NOMO-1 (cell line): ENCODE results near the gene NEK7.
"Not testable (repeated sequence)": the region's sequence is repeated elsewhere in the genome, so short reads cannot be mapped to it uniquely, and the experiment has no call there.

Experiments used
- DNase-seq, 2 experiments: peaks; one replicate each; lab custom pipeline; 2025; ENCODE audit not compliant: unreplicated experiment in 2 of 2; lab: John Stamatoyannopoulos, UW

NEK7 gene

DNA sequence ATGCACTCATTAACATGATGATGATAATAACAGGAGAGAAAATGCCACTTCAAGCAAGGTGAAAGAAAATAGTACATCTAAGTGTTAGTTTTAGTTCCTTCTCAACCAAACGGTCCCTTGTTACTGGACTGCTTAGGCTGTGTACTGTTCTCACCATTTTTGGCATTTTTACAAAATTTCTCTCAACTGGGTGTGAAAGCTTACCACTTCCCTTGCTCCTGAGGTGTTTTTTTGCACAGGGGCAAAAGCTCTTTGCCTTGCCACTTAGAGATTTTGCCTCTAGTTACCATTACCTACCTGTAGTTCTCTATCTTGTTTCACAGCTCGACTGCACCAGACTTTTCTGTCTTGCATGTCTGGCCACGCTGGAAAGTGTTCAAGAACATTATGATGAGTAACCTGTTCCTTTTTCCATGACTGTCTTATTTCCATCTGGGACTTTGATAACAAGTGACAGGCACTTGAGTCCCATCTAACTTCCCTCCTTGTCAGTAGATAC, 10.7 kb downstream of the NEK7 start:
- no peak for DNase-seq

DNA sequence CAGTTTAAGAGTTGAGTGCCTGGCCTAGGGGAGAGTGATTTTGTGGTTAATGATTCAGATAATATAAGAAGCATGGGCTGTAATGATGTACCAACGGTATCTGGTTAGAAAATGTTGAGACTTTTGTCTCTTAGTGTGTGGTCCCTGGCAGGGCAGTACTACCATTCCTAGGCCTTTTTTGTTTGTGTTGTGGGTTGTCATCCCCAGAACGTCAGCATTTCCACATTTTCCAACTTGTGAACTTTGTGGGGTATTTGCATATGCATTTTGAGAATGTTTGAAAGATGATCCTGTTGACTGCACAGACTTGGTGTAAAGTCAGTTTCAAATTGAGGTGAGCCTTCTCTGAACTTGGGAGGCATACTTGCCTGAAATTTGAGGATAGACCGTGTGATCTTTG, 11.4 kb downstream of the NEK7 start:
- DNase-seq = no peak

DNA sequence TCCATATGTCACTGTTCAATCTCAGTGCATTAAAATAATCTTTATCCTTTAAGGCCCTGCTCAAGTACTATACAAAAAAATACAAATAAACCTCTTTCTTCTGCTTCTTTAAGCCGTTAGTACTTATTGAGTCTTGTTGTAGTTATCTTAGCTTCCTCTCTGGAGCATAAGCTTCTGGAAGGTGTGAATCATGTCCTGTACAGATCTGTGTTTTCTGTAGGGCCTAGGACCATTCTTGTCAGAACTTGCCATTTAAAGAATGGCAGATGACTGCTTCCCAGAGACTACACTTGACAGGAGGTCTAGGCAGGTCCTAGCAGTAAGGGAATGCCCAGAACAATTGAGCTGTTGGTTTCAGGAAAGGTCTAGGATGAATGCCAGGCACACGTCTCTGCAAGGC, 12.9 kb downstream of the NEK7 start:
- no peak for DNase-seq

DNA sequence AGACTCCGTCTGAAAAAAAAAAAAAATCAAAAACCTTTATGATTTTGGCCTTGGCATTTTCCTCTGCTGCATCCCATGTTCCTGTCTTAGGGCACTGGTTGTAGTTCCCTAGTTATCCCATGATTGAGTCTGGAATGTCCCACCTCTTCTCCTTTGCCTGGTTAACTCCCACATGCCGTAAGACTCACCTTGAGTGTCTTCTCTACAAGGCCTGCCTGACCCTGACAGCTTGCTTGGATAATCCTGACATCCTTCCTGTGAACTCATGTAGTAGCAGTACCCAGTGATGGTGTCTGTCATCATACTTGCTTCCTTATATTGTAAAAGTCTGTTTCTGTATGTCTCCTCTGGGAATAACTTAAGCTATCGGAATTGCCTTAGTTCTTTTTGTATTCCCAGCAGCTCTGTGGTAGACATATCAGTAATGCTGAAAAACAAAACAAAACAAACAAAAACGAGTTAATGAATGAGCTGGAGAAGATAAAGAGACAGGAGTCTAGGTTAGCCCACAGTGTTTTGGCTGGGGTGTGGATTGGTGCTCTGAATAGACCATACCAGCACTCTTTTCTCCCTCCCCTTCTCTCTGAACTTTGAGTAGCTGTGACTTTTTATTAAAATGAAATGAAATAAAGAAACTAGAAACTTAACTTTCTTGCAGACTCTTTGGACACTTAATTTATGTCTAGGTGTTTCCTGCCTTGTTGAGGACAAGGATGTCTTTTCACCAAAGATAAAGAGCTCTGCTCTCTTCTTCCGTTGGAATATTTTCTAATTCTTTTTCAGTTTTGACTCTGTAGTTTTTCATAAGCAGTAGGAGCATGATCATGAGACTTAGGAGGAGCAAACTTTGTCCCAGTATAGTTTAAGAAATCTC, 15.1 kb downstream of the NEK7 start:
- no peak for DNase-seq

DNA sequence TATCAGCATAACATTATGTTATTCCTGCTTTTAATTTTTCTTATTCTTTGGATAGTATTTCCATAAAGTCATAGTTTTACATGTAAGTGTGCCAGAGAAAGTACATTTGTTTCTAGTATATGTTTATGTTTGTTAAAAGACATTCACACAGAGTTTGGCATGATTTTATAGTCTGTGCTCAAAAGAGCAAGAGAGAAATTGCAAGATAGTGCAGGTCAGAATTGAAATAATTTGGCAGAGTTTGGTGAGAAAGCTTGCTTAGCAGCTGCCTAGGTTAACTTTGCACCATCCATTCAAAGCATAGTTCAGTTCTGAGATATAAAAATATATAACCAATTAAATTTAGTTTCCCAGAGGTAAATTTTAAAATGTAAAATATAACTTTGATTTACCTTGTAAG, 17.0 kb downstream of the NEK7 start:
- no peak for DNase-seq

DNA sequence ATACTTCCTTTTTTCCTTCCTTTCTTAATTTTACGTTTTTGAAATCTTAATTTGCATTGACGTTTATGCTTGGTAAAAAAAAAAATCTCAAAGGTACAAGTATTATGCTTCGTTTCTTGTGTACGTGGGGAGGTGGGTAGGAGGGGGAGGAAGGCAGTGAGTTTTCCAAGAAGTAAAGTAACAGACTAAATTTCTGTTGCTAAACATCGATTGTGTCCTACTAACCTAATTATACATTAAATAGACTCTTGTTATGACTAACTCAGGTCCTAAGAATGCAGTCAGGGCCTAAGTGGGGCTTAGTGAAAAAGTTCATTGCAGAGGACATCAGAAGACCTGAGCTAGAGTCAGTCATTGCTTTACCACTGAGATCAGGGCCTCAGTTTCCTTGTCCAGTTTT, 17.5 kb downstream of the NEK7 start:
- no peak for DNase-seq

DNA sequence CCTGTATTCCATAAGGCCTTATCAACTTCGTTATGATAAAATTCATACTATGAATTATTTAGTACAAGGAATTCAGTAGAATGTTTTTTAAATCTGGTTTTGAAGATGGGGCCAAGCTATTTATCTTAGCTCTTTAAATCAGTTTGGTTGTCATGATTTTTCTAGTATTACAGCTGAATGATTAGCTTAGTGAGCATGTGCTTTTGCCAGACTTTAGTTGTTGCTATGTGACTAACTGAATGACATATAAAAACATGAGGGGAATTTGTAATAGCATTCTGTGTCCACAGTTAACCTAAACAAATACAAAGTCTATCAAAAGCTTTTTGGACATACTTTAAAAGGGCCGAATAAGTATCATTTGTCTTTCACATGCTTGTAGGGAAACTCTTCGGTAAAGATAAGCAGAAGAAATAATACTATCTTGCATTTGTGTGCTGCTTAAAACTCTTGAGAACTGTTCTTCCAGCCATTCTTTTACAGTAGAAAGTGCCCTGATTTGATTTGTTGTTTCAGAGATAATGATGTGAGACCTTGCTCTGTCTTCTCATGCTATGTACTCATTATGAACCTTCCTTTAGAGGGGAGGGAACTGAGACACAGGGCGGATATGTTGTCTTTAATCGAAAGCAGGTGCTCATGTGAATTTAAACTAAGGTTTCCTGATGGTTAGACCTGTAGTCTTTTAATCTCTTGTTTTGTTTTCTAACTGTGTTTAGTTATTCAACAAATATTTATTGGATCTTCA, 18.8 kb downstream of the NEK7 start:
- DNase-seq = no peak

DNA sequence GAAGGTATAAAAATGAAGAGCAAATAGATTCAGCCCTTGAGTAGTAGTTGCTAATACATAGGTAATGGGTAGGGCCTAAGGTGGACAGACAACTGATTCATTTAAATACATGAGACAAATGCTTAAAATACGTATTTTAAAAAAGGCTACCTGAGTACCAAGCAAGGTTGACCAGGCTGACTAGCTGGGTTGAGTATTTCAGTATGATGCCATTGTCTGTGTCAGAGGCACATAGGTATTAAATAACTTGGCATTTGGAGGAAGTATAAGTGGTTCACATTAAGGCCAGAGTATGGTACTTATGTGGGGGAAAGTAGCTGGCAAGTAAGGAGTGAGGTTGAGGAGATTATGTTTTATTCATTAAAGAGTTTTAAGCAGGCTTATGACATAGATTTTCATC, 19.4 kb downstream of the NEK7 start:
- DNase-seq = no peak

DNA sequence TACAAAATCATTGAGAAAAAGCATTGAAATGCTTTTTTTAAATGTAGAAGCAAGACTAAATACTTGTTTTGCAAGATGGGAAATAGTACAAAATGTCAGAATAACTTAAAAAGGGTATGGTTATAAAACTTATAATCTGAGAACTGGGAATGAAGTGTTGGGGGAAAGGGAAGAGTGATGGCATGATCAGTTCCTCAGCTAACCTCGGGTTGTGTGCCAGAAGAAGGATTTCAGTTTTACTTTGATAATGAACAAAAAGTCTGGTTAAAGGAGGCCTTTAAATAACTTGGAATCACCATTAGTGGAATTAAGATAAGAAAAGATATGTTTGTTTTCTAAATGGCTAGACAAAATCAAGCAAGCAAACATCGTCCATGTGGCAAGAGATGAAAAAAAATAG, 20.7 kb downstream of the NEK7 start:
- DNase-seq = no peak

DNA sequence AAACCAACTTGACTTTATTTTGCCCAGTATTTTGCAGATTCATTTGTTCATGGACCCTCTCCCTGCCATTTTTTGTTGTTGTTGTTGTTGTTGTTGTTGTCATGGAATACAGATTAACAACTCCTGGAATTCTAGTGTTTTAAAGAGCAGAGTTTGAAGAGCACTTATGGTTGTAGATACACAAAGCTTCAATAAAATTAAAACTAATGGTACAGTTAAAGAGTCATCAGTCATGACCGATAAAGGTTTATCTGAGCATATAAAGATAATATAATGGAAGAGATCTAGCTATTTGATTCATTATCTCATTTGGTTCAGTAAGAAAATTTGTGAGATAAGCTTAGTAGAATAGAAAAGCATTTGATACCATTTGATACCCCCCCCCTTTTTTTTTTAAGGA, 21.8 kb downstream of the NEK7 start:
- DNase-seq = no peak

DNA sequence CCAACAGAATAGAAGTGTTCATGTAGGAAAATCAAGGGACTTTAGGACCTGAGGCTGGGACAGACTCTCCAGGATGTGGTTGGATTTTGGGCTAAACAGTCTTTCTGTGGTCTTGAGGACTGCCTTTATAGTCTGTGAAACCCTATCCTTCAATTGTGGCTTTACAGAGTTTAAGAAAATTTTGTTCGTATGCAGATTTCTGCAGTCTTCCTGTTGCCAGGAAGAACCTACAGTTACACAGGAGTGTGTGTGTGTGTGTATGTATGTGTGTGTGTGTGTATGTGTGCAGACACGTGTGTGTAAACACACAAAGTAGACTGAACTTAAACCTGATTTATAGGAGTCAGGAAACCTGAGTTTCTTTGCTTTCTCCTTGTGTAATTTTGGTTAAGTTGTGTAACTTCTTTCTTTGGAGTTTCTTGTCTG, 22.8 kb downstream of the NEK7 start:
- peak in 1 of 2 experiments; percentile 8 for DNase-seq

DNA sequence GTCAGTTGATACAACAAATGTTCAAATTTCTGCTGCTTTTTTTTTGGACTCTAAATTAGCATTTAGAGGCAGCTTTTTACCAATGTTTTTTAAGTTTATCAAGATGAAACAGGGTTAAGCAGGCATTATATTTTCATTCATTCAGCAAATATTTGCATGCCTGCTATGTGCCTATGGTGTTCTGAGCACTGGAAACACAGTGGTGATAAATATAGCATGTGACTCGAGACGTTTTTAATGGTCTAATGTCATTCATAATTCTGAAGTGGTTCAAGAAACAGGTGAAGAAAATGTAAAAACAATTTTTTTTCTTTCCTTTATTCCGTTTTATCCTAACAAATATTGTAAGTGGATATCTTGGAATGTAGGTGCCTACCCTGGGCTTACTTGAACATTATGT, 26.8 kb downstream of the NEK7 start:
- no peak for DNase-seq

DNA sequence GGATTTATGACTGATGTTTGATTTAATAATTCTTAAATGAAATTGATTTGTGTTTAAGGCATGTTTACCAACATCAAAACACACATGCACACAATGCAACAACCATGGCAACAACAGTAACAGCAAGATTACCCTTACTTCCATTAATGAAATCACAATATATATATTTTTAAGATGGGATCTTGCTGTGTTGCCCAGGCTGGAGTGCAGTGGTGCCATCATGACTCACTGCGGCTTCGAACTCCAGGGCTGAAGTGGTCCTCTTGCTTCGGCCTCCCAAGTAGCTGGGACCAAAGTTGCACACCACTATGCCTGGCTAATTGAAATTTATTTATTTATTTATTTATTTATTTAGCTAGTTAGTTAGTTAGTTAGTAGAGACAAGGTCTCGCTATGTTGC, 27.7 kb downstream of the NEK7 start:
- no peak for DNase-seq

DNA sequence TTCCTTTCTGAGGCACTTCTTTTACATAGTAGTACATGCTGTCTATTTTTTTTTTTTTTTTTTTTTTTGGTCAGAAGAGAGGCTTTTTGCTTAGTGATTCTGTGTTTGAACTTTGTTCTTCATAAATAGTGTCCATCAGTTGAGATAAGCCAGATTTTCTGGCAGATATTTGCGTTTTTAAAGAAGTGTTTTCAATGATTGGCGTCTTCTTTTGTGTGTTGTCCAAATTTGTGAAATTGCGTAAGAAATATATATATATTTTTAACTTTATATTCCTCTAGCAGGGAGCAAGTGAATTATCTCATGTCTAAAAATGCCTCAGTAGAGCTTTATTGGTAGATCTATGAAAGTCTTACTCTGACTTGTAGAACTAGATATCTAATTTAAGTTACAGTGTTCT, 28.3 kb downstream of the NEK7 start:
- DNase-seq = no peak

DNA sequence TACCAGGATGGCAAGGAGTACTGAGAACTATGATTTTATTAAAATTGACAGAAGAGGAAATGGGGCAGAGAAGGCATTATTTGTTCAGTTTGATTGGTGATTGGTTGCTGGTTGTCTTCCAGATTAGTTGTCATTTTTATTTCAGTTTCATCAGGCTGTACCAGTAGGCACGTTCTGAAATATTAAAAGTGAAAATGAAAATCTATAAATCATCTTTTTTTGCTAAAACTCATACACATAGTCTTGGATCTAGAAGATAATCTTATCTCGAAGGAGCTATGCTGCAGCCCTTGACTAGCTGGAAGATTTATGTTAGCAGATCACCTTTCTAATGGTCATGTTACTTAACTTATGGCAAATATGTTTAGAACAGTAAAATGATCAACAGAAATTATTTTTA, 29.0 kb downstream of the NEK7 start:
- no peak for DNase-seq

DNA sequence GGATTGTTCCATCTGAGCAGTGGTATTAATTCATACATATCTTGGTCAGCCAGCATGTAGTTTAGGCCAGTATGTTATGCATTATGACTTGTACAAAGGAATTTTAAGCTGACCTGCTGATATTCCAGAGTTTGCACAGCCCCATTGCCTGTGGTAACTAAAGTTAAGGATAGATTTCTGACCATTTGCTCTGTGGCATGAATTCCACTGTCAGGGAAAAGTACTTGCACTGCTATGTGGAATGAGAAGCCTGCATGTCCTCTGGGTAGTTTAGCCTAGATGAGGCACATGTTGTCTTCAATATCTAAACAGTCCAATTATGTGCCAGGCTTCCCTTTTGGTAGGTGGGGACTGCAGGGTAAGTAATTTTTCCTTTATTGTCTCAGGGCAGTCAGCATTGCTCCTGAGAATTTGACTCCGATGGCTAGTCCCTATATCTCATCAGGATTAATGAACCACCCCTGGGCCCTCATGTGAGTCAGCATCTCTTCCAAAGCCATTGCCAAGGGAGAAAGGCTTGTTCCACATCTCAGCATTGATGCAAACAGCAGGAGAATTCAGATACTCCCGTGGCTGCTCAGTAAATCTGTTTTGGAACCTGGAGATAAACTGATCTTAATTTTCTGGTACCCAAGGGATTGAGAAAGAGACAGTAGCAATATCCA, 30.2 kb downstream of the NEK7 start:
- no peak for DNase-seq

DNA sequence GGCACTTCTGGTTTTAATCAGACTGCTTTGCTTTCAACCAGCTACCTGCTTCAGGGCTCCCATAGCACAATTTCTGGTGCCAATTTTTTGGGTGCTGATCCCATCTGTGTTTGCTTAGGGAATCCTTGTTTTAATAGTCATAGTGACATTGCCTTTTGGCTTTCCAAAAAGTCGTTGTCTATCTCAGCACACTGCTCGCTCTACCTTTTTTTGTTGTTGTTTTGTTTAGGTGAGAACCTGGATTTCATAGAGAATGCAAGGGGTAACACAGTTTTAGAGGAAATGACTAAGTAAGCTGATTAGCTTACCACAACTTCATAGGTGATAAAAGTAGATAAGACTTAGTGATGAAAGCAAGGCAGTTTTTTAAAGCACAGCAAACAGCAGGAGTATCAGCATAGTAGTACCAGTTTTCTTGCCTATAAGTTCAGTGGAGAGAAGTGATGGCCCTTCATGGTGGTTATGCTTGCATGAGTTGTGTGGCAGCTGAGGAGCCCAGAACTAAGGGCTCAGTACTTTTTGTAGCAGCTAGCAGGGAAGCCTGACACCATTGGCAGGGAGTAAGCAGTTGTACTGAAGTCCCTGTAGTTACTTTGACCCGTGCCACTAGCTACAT, 31.3 kb downstream of the NEK7 start:
- no peak for DNase-seq

DNA sequence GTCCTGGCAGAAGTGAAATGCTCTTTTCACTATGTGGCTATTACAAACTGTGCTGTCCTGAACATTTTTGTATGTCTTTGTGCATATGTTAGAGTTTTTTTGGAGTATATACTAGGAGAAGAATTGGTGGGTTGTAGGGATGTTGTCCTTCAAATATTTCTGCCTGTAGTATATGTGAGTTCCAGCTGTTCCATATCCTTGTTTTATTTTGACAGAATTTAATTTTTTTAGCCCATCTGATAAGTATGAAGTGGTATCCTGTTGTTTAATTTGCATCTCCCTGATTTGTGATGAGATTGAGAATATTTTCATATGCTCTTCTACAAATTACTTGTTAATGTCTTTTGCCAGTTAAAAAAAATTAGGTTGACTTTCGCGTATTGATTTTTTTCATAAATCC, 34.3 kb downstream of the NEK7 start:
- DNase-seq = no peak

DNA sequence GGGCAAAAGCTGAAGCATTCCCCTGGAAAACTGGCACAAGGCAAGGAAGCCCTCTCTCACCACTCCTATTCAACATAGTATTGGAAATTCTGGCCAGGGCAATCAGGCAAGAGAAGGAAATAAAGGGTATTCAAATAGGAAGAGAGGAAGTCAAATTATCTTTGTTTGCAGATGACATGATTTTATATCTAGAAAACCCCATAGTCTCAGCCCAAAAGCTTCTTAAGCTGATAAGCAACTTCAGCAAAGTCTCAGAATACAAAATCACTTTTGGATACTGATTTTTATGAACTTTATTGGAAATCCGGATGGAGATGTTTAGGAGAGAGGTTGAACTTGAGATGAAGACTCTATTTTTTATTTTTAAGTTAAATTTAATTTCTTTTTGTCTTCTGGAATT, 37.1 kb downstream of the NEK7 start:
- DNase-seq = not testable (repeated sequence)

DNA sequence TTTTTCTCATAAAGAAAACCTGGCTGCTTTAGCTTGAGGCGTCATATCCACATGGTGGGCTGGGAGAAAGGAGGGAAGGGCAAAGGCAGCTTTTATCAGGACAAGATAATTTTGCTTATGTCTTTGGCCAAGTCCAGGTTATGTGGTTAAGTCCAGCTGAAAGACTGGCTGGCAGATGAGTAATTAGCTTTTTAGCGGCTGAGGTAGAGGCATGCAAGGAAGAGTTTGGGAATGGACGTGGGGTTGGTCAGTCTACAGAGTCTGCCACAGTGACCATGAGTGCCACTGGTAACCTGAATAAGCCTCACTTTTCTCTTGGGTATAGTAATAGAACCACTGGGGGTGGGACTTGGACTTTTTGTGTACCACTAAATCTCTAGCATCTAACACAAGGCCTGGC, 39.8 kb downstream of the NEK7 start:
- no peak for DNase-seq

DNA sequence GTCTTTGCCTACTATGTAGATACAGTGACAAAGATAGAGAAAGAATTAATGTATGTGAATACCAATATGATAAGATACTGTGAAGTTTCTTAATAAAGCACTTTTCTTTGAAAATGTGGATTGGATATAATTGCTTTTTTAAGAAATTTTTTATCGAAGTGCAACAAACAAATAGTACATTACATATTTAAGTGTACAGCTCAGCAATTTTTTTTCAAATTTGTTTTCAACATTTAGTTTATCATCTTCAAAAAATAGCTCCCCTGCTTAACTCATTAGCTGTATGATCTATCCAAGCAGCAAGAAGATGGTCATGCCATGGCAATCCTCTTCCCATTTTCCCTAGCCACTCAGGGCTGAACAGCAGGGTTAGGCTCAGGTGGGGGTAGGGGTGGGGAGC, 40.5 kb downstream of the NEK7 start:
- DNase-seq = no peak
